Smooth muscle cell (in vitro differentiated cells): Measurements from ENCODE around the gene SIRT2. TPM values are rescaled to one million over a fixed set of nuclear protein-coding genes. Genes with fewer than 3 reads are reported as not detected.
"Not testable (repeated sequence)": the region's sequence is repeated elsewhere in the genome, so short reads cannot be mapped to it uniquely, and the experiment has no call there.

Experiments
- DNase-seq: peaks from one replicate; lab custom pipeline; 2025; ENCODE audit not compliant: unreplicated experiment; lab: John Stamatoyannopoulos, UW
- H2AFZ ChIP-seq: fragments of 200-600 bp; sonication (generic); 2 replicates; pipeline ENCODE4 v1.6.0; 2016; ENCODE audit warnings: antibody characterized with exemption, low read depth, mild to moderate bottlenecking
- H3F3A ChIP-seq: fragments of 200-600 bp; sonication (generic); 2 replicates; pipeline ENCODE4 v1.6.0; 2017; ENCODE audit warnings: antibody characterized with exemption, low read depth
- H3K27ac ChIP-seq: fragments of 200-600 bp; sonication (generic); 2 replicates; pipeline ENCODE4 v1.5.1; 2016; ENCODE audit warnings: low read depth, mild to moderate bottlenecking
- H3K27me3 ChIP-seq: fragments of 200-600 bp; sonication (generic); 2 replicates; pipeline ENCODE4 v1.6.1; 2016; ENCODE audit warnings: low read depth, mild to moderate bottlenecking
- H3K36me3 ChIP-seq: fragments of 200-600 bp; sonication (generic); 2 replicates; pipeline ENCODE4 v1.5.1; 2016; ENCODE audit warnings: low read depth
- H3K4me1 ChIP-seq: fragments of 200-600 bp; sonication (generic); 2 replicates; pipeline ENCODE4 v1.5.1; 2016; ENCODE audit warnings: low read depth
- H3K4me2 ChIP-seq: fragments of 200-600 bp; sonication (generic); 2 replicates; pipeline ENCODE4 v1.6.0; 2016; ENCODE audit warnings: mild to moderate bottlenecking
- H3K4me3 ChIP-seq: fragments of 200-600 bp; sonication (generic); 2 replicates; pipeline ENCODE4 v1.5.1; 2016; ENCODE audit warnings: mild to moderate bottlenecking
- H3K79me2 ChIP-seq: fragments of 200-600 bp; sonication (generic); 2 replicates; pipeline ENCODE4 v1.6.0; 2016; ENCODE audit warnings: low read depth, mild to moderate bottlenecking
- H3K9ac ChIP-seq: fragments of 200-600 bp; sonication (generic); 2 replicates; pipeline ENCODE4 v1.6.0; 2016; ENCODE audit warnings: low read depth
- H3K9me3 ChIP-seq: fragments of 200-600 bp; sonication (generic); replicated peaks from 2 replicates; pipeline ENCODE4 v1.5.1; 2016; ENCODE audit warnings: low read depth
- H4K20me1 ChIP-seq: fragments of 200-600 bp; sonication (generic); 2 replicates; pipeline ENCODE4 v1.6.0; 2016; ENCODE audit warnings: low read depth
- CTCF ChIP-seq: fragments of 200-600 bp; sonication (generic); IDR thresholded peaks from 2 replicates; pipeline ENCODE4 v1.5.1; 2017; ENCODE audit warnings: borderline replicate concordance, mild to moderate bottlenecking, antibody characterized with exemption; ENCODE audit not compliant: insufficient read depth, poor library complexity, severe bottlenecking
- WGBS: methylation state at CpG from one replicate; pipeline ENCODE4 v1.1.7; 2016; ENCODE audit warnings: low lambda C conversion rate; 5-methylcytosine and 5-hydroxymethylcytosine counted together
- polyA plus RNA-seq: library from polyadenylated mRNA; unstranded; fragments of >200 nt; fragmentation: Nextera tagmentation; extraction: Ambion mirVana; gene quantifications from 2 replicates; pipeline ENCODE4 v1.2.1, GENCODE V29; 2016
- total RNA-seq: library from RNA; depleted of rRNA; stranded (reverse); fragments of >200 nt; gene quantifications from 2 replicates; pipeline ENCODE4 v1.2.3, GENCODE V29; 2014

SIRT2 gene
- total and polyA plus RNA-seq, 2 experiments from 2014 or later: 30.7 to 48.4 TPM

- Histone ChIP-seq H3K79me2 (no peaks in the 10 kb centered on the region), H3K9ac (no peak overlapping the region), H3K9me3 (no peaks in the 10 kb centered on the region), H3K27ac (no peak overlapping the region), H3K4me2 (no peak overlapping the region), H3K36me3 (no peaks in the 10 kb centered on the region), H4K20me1 (no peaks in the 10 kb centered on the region), H3F3A (no peaks in the 10 kb centered on the region), H3K27me3 (no peaks in the 10 kb centered on the region), H2AFZ (no peak overlapping the region), H3K4me1 (no peaks in the 10 kb centered on the region), H3K4me3 (no peak overlapping the region)
- WGBS: 95% methylated on average over 6 of the region's 6 CpGs
- no peak for TF ChIP-seq CTCF
- DNase-seq: no peak
Observed at GRCh38 chr19:38868551-38868950, 30.9 kb downstream of the SIRT2 start.

- no peak overlapping the region for H2AFZ ChIP-seq
- H3K4me2 ChIP-seq: no peak overlapping the region
- no peaks in the 10 kb centered on the region for H3K4me1 ChIP-seq
- H3K36me3 ChIP-seq: no peaks in the 10 kb centered on the region
- H3K79me2 ChIP-seq: no peaks in the 10 kb centered on the region
- H3K27ac ChIP-seq: no peak overlapping the region
- no peaks in the 10 kb centered on the region for H3K9me3 ChIP-seq
- no peaks in the 10 kb centered on the region for H3K27me3 ChIP-seq
- no peaks in the 10 kb centered on the region for H4K20me1 ChIP-seq
- no peak overlapping the region for H3K9ac ChIP-seq
- 87% methylated on average over 9 of the region's 10 CpGs for WGBS
- no peaks in the 10 kb centered on the region for H3F3A ChIP-seq
- no peak for TF ChIP-seq CTCF
- no peak for DNase-seq
- H3K4me3 ChIP-seq: no peak overlapping the region
Observed at GRCh38 chr19:38867171-38867780, 32.1 kb downstream of the SIRT2 start.

GRCh38 chr19:38862321-38863059, 36.9 kb downstream of the SIRT2 start:
- WGBS: 53% methylated on average over 10 of the region's 10 CpGs
- Histone ChIP-seq H2AFZ (no peak overlapping the region), H3F3A (no peaks in the 10 kb centered on the region), H3K9me3 (no peaks in the 10 kb centered on the region), H3K27me3 (no peaks in the 10 kb centered on the region), H3K9ac (no peak overlapping the region), H3K4me1 (peaks cover 12% of the 10 kb centered on the region), H3K4me2 (no peak overlapping the region), H4K20me1 (no peaks in the 10 kb centered on the region), H3K27ac (no peak overlapping the region), H3K36me3 (no peaks in the 10 kb centered on the region), H3K79me2 (no peaks in the 10 kb centered on the region), H3K4me3 (no peak overlapping the region)
- no peak for TF ChIP-seq CTCF
- DNase-seq: no peak

GRCh38 chr19:38861368-38861767, 38.0 kb downstream of the SIRT2 start:
- H3K79me2 ChIP-seq: no peaks in the 10 kb centered on the region
- no peaks in the 10 kb centered on the region for H3F3A ChIP-seq
- DNase-seq: no peak
- H3K9me3 ChIP-seq: no peaks in the 10 kb centered on the region
- no peak for TF ChIP-seq CTCF
- no peaks in the 10 kb centered on the region for H4K20me1 ChIP-seq
- H3K4me1 ChIP-seq: peaks cover 12% of the 10 kb centered on the region
- no peak overlapping the region for H3K4me3 ChIP-seq
- no peak overlapping the region for H2AFZ ChIP-seq
- H3K27ac ChIP-seq: no peak overlapping the region
- H3K36me3 ChIP-seq: no peaks in the 10 kb centered on the region
- no peak overlapping the region for H3K4me2 ChIP-seq
- 99% methylated on average over 3 of the region's 3 CpGs for WGBS
- no peaks in the 10 kb centered on the region for H3K27me3 ChIP-seq
- H3K9ac ChIP-seq: no peak overlapping the region

GRCh38 chr19:38859631-38860204, 39.7 kb downstream of the SIRT2 start:
- H3K36me3 ChIP-seq, H3K4me2 ChIP-seq, H3K9me3 ChIP-seq, H3K27ac ChIP-seq, H3F3A ChIP-seq, DNase-seq, H3K79me2 ChIP-seq, H3K27me3 ChIP-seq, H4K20me1 ChIP-seq, H3K9ac ChIP-seq, H3K4me3 ChIP-seq, H2AFZ ChIP-seq: not testable (repeated sequence)
- WGBS: 72% methylated on average over 21 of the region's 21 CpGs
- peaks cover 12% of the 10 kb centered on the region for H3K4me1 ChIP-seq
